Measurements from ENCODE around the gene RBP3.

The RBP3 gene

DNA sequence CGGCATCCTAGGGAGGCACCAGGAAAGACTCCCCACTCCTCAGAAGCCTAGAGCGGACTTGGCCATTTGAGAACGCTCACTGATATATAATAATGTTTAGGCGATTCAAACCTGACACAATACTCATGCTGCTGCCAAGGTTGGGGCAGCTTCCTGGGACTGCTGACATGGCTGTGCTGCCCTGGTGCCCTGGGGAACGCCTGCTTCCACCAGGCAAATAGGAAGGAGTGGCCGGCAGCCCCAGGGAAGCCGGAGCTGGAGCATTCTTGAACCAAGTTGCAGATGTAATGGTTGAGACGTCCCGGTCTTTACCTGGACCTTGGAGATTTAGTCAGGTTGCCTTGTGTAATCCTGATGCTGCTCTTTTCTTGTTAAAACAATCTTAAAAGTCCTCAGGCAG lies 39.4 kb upstream of the RBP3 start:
- ChIA-PET CTCF (interaction anchor here (8.1 kb wide), 1 partner anchor 283 kb away, joined by 83 read pairs; no protein-coding TSS in a partner anchor), POLR2A (no interaction called here)
- Histone ChIP-seq H3K27ac (ENCODE audit: extremely low read depth, low read depth, low read length) (no peak overlapping the region), H3K4me3 (ENCODE audit: low read depth, low read length) (no peak overlapping the region), H3K36me3 (ENCODE audit: control insufficient read depth in 2 of 2, insufficient read depth in 1 of 2, low read length in 2 of 2) (no peaks in the 10 kb centered on the region), H3K9me3 (ENCODE audit: control insufficient read depth, insufficient read depth, low read depth, low read length) (no peaks in the 10 kb centered on the region), H3K4me1 (ENCODE audit: control insufficient read depth, insufficient read depth, low read length) (no peaks in the 10 kb centered on the region)
- TF ChIP-seq ZNF10 (tag by site-specific recombination; IDR thresholded peaks at IDR 0.05), result no peak
- no peak for TF ChIP-seq ZNF292 (tag by site-specific recombination; IDR thresholded peaks at IDR 0.05; ENCODE audit: borderline replicate concordance, low read depth)
- no peak for TF ChIP-seq ZBTB20 (tag by site-specific recombination; IDR thresholded peaks at IDR 0.05)
- TF ChIP-seq ZNF654 (tag by site-specific recombination; IDR thresholded peaks at IDR 0.05; ENCODE audit: low read depth), result no peak
- no peak for TF ChIP-seq HOXA7 (CRISPR knock-in tag; IDR thresholded peaks at IDR 0.05; ENCODE audit: borderline replicate concordance)
- no peak for TF ChIP-seq ZNF837 (tag by site-specific recombination; IDR thresholded peaks at IDR 0.05)
- TF ChIP-seq, protein P1, sequence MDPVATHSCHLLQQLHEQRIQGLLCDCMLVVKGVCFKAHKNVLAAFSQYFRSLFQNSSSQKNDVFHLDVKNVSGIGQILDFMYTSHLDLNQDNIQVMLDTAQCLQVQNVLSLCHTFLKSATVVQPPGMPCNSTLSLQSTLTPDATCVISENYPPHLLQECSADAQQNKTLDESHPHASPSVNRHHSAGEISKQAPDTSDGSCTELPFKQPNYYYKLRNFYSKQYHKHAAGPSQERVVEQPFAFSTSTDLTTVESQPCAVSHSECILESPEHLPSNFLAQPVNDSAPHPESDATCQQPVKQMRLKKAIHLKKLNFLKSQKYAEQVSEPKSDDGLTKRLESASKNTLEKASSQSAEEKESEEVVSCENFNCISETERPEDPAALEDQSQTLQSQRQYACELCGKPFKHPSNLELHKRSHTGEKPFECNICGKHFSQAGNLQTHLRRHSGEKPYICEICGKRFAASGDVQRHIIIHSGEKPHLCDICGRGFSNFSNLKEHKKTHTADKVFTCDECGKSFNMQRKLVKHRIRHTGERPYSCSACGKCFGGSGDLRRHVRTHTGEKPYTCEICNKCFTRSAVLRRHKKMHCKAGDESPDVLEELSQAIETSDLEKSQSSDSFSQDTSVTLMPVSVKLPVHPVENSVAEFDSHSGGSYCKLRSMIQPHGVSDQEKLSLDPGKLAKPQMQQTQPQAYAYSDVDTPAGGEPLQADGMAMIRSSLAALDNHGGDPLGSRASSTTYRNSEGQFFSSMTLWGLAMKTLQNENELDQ (tag by site-specific recombination; IDR thresholded peaks at IDR 0.05; ENCODE audit: low read depth), result no peak
- TF ChIP-seq, protein P2, sequence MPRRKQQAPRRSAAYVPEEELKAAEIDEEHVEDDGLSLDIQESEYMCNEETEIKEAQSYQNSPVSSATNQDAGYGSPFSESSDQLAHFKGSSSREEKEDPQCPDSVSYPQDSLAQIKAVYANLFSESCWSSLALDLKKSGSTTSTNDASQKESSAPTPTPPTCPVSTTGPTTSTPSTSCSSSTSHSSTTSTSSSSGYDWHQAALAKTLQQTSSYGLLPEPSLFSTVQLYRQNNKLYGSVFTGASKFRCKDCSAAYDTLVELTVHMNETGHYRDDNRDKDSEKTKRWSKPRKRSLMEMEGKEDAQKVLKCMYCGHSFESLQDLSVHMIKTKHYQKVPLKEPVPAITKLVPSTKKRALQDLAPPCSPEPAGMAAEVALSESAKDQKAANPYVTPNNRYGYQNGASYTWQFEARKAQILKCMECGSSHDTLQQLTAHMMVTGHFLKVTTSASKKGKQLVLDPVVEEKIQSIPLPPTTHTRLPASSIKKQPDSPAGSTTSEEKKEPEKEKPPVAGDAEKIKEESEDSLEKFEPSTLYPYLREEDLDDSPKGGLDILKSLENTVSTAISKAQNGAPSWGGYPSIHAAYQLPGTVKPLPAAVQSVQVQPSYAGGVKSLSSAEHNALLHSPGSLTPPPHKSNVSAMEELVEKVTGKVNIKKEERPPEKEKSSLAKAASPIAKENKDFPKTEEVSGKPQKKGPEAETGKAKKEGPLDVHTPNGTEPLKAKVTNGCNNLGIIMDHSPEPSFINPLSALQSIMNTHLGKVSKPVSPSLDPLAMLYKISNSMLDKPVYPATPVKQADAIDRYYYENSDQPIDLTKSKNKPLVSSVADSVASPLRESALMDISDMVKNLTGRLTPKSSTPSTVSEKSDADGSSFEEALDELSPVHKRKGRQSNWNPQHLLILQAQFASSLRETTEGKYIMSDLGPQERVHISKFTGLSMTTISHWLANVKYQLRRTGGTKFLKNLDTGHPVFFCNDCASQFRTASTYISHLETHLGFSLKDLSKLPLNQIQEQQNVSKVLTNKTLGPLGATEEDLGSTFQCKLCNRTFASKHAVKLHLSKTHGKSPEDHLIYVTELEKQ (tag by site-specific recombination; IDR thresholded peaks at IDR 0.05; ENCODE audit: borderline replicate concordance), result no peak
- TF ChIP-seq, protein P3, sequence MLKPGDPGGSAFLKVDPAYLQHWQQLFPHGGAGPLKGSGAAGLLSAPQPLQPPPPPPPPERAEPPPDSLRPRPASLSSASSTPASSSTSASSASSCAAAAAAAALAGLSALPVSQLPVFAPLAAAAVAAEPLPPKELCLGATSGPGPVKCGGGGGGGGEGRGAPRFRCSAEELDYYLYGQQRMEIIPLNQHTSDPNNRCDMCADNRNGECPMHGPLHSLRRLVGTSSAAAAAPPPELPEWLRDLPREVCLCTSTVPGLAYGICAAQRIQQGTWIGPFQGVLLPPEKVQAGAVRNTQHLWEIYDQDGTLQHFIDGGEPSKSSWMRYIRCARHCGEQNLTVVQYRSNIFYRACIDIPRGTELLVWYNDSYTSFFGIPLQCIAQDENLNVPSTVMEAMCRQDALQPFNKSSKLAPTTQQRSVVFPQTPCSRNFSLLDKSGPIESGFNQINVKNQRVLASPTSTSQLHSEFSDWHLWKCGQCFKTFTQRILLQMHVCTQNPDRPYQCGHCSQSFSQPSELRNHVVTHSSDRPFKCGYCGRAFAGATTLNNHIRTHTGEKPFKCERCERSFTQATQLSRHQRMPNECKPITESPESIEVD (tag by site-specific recombination; IDR thresholded peaks at IDR 0.05), result no peak
- TF ChIP-seq ZNF121 (tag by site-specific recombination; IDR thresholded peaks at IDR 0.05), result no peak

DNA sequence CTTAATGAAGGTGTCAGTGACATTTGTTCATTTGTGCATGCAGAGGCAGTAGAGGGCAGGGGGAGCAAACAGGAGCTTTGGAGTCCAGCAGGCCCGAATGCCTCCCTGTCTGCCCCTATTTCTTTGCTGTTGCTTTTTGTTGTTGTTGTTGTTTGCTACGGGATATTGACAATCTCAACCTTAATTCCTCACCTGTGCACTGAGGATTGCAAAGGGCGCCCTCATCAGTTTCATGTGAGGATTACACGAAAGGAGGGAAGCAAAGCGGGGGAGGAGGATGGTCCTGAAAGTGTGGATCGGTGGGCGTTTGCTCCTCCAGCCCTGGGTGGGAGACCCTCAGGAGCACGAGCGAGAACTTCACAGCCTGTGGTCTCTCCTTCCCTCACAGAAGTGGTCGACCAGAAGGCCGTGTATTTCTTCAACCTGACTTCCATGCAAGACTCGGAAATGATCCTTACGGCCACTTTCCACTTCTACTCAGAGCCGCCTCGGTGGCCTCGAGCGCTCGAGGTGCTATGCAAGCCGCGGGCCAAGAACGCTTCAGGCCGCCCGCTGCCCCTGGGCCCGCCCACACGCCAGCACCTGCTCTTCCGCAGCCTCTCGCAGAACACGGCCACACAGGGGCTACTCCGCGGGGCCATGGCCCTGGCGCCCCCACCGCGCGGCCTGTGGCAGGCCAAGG lies 38.6 kb upstream of the RBP3 start:
- Histone ChIP-seq H3K27ac (ENCODE audit: extremely low read depth, low read depth, low read length) (no peak overlapping the region), H3K36me3 (ENCODE audit: control insufficient read depth in 2 of 2, insufficient read depth in 1 of 2, low read length in 2 of 2) (no peaks in the 10 kb centered on the region), H3K4me1 (ENCODE audit: control insufficient read depth, insufficient read depth, low read length) (no peaks in the 10 kb centered on the region), H3K9me3 (ENCODE audit: control insufficient read depth, insufficient read depth, low read depth, low read length) (no peaks in the 10 kb centered on the region), H3K4me3 (ENCODE audit: low read depth, low read length) (no peak overlapping the region)
- ChIA-PET CTCF (interaction anchor here (6.7 to 8.1 kb wide), 2 partner anchors 262 to 284 kb away, joined by 83 to 131 read pairs; no protein-coding TSS in a partner anchor), POLR2A (no interaction called here)
- peak; percentile 27 for TF ChIP-seq ZNF654 (tag by site-specific recombination; IDR thresholded peaks at IDR 0.05; ENCODE audit: low read depth)
- TF ChIP-seq ZNF610 (tag by site-specific recombination; IDR thresholded peaks at IDR 0.05; ENCODE audit: borderline replicate concordance), result no peak
- TF ChIP-seq ZBTB20 (tag by site-specific recombination; IDR thresholded peaks at IDR 0.05), result no peak

DNA sequence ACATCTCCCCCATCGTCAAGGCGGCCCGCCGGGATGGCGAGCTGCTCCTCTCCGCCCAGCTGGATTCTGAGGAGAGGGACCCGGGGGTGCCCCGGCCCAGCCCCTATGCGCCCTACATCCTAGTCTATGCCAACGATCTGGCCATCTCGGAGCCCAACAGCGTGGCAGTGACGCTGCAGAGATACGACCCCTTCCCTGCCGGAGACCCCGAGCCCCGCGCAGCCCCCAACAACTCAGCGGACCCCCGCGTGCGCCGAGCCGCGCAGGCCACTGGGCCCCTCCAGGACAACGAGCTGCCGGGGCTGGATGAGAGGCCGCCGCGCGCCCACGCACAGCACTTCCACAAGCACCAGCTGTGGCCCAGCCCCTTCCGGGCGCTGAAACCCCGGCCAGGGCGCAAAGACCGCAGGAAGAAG lies 38.1 kb upstream of the RBP3 start:
- Histone ChIP-seq H3K9me3 (ENCODE audit: control insufficient read depth, insufficient read depth, low read depth, low read length) (no peaks in the 10 kb centered on the region), H3K4me1 (ENCODE audit: control insufficient read depth, insufficient read depth, low read length) (no peaks in the 10 kb centered on the region), H3K27ac (ENCODE audit: extremely low read depth, low read depth, low read length) (no peak overlapping the region), H3K36me3 (ENCODE audit: control insufficient read depth in 2 of 2, insufficient read depth in 1 of 2, low read length in 2 of 2) (no peaks in the 10 kb centered on the region), H3K4me3 (ENCODE audit: low read depth, low read length) (no peak overlapping the region)
- ChIA-PET POLR2A (no interaction called here), CTCF (interaction anchor here (0.6 to 8.1 kb wide), 3 partner anchors 51 to 284 kb away, joined by 3 to 131 read pairs (median 83); no protein-coding TSS in a partner anchor)
- TF ChIP-seq, protein P4, sequence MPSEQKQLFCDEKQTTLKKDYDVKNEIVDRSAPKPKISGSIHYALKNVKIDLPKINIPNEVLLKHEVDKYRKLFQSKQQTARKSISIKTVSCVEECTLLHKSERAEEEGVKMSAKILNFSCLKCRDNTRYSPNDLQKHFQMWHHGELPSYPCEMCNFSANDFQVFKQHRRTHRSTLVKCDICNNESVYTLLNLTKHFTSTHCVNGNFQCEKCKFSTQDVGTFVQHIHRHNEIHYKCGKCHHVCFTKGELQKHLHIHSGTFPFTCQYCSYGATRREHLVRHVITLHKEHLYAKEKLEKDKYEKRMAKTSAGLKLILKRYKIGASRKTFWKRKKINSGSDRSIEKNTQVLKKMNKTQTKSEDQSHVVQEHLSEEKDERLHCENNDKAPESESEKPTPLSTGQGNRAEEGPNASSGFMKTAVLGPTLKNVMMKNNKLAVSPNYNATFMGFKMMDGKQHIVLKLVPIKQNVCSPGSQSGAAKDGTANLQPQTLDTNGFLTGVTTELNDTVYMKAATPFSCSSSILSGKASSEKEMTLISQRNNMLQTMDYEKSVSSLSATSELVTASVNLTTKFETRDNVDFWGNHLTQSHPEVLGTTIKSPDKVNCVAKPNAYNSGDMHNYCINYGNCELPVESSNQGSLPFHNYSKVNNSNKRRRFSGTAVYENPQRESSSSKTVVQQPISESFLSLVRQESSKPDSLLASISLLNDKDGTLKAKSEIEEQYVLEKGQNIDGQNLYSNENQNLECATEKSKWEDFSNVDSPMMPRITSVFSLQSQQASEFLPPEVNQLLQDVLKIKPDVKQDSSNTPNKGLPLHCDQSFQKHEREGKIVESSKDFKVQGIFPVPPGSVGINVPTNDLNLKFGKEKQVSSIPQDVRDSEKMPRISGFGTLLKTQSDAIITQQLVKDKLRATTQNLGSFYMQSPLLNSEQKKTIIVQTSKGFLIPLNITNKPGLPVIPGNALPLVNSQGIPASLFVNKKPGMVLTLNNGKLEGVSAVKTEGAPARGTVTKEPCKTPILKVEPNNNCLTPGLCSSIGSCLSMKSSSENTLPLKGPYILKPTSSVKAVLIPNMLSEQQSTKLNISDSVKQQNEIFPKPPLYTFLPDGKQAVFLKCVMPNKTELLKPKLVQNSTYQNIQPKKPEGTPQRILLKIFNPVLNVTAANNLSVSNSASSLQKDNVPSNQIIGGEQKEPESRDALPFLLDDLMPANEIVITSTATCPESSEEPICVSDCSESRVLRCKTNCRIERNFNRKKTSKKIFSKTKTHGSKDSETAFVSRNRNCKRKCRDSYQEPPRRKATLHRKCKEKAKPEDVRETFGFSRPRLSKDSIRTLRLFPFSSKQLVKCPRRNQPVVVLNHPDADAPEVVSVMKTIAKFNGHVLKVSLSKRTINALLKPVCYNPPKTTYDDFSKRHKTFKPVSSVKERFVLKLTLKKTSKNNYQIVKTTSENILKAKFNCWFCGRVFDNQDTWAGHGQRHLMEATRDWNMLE (tag by site-specific recombination; conservative IDR thresholded peaks at IDR 0.05; ENCODE audit: low read depth), result no peak
- TF ChIP-seq, protein P5, sequence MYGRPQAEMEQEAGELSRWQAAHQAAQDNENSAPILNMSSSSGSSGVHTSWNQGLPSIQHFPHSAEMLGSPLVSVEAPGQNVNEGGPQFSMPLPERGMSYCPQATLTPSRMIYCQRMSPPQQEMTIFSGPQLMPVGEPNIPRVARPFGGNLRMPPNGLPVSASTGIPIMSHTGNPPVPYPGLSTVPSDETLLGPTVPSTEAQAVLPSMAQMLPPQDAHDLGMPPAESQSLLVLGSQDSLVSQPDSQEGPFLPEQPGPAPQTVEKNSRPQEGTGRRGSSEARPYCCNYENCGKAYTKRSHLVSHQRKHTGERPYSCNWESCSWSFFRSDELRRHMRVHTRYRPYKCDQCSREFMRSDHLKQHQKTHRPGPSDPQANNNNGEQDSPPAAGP (tag by site-specific recombination; IDR thresholded peaks at IDR 0.05), result no peak

Data from HEK293 (cell line).